Endothelial cell (in vitro differentiated cells): ENCODE data around the gene CYTH3. TPM values are rescaled to one million over a fixed set of nuclear protein-coding genes. Genes with fewer than 3 reads are reported as not detected.
"Not testable (repeated sequence)": the region's sequence is repeated elsewhere in the genome, so short reads cannot be mapped to it uniquely, and the experiment has no call there.

Experiments used
- DNase-seq: peaks from one replicate; pipeline ENCODE4 v3.0.0; 2021; ENCODE audit warnings: low spot score
- H3K27ac Mint-ChIP-seq: one replicate; pipeline ENCODE4 v1.8.0; 2021; ENCODE audit warnings: mixed read lengths, inconsistent platforms; ENCODE audit not compliant: unreplicated experiment
- H3K27me3 Mint-ChIP-seq: one replicate; pipeline ENCODE4 v1.8.0; 2021; ENCODE audit warnings: mild to moderate bottlenecking, moderate library complexity, mixed read lengths, inconsistent platforms; ENCODE audit not compliant: unreplicated experiment
- H3K36me3 Mint-ChIP-seq: one replicate; pipeline ENCODE4 v1.8.0; 2021; ENCODE audit warnings: mild to moderate bottlenecking, low read depth, mixed read lengths, inconsistent platforms; ENCODE audit not compliant: unreplicated experiment
- H3K4me1 Mint-ChIP-seq: one replicate; pipeline ENCODE4 v1.8.0; 2021; ENCODE audit warnings: mild to moderate bottlenecking, mixed read lengths, inconsistent platforms; ENCODE audit not compliant: unreplicated experiment
- H3K4me3 Mint-ChIP-seq: one replicate; pipeline ENCODE4 v1.8.0; 2021; ENCODE audit warnings: mild to moderate bottlenecking, mixed read lengths, inconsistent platforms; ENCODE audit not compliant: unreplicated experiment
- H3K9me3 Mint-ChIP-seq: one replicate; pipeline ENCODE4 v1.8.0; 2021; ENCODE audit warnings: mixed read lengths, inconsistent platforms; ENCODE audit not compliant: unreplicated experiment
- total RNA-seq: library from RNA; stranded (reverse); fragmentation: NEBNext Ultra II Directional; extraction: Animal tissue kit (Norgen Biotek cat#: 25700); gene quantifications from one replicate; pipeline ENCODE4 v1.2.1, GENCODE V29; 2021; ENCODE audit not compliant: unreplicated experiment
- TF ChIP-seq, protein P1 (sequence below): fragments of 200-600 bp; sonication (generic); IDR thresholded peaks from one replicate; pipeline ENCODE4 v1.5.0; 2021; ENCODE audit warnings: antibody characterized with exemption; ENCODE audit not compliant: unreplicated experiment

The CYTH3 gene
- total RNA-seq, 1 donor from 2014 or later = 24.3 TPM

DNA sequence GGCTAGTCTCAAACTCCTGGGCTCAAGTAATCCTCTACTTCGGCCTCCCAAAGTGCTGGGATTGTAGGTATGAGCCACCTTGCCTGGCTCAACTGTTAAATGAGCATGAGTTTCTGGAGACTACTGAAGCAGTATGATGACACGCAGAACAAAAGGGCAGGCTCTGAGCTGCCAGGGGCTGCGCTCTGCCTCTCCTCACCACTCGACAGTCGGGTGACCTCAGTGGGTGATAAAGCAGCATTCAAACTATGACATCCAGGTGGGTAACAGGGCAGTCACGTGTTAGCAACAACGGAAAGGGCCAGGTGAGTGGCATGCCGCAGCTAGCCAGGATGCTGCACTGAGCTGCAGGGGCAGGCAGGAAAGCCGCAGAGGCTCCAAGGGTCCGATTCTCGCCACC lies 71.5 kb downstream of the CYTH3 start:
- Mint-ChIP-seq H3K9me3 (no peaks in the 10 kb centered on the region), H3K27me3 (peaks cover 2% of the 10 kb centered on the region), H3K36me3 (no peaks in the 10 kb centered on the region), H3K4me3 (no peak overlapping the region), H3K4me1 (peaks cover 23% of the 10 kb centered on the region), H3K27ac (no peak overlapping the region)
- no peak for DNase-seq
- TF ChIP-seq, protein P1, sequence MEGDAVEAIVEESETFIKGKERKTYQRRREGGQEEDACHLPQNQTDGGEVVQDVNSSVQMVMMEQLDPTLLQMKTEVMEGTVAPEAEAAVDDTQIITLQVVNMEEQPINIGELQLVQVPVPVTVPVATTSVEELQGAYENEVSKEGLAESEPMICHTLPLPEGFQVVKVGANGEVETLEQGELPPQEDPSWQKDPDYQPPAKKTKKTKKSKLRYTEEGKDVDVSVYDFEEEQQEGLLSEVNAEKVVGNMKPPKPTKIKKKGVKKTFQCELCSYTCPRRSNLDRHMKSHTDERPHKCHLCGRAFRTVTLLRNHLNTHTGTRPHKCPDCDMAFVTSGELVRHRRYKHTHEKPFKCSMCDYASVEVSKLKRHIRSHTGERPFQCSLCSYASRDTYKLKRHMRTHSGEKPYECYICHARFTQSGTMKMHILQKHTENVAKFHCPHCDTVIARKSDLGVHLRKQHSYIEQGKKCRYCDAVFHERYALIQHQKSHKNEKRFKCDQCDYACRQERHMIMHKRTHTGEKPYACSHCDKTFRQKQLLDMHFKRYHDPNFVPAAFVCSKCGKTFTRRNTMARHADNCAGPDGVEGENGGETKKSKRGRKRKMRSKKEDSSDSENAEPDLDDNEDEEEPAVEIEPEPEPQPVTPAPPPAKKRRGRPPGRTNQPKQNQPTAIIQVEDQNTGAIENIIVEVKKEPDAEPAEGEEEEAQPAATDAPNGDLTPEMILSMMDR = no peak

DNA sequence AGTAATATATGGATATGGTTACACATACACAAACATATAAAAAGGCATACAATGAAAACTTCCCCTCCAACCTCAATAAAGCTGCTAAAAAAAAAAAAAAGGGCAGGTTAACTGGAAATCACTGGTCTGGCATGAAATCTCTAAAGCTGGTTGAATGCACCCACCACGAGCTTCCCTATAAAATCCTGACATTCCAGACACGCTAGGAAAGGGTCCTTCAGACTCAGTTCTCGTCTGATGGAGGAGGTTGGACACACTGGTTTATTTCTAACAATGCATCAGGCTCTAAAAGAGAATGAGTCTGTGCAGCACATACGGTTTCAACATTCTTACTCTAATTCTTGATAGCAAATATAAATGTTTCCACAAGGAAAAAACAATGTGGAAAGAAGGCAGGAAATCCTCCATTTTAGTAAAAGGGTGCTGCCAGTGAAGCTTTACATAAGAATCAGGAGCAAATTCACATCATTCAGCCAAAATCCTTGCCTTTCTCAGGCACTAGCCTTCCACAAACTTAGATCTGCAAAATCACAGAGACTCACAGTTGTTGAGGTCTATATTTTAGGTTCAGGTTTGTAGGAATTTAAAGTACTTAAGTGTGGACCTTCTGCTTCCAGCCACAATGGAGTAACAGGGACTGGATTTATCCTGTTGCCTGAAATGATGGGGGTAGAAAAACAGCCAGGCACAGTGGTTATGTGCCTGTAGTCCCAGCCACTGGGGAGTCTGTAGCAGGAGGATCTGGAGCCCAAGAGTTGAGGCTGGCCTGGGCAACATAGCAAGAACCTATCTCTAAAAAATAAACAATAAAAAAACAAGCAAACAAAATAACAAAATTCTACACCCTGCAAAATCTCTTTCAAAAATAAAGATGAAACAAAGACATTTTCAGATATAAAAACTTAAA lies 73.5 kb downstream of the CYTH3 start:
- H3K4me1 Mint-ChIP-seq = peaks cover 23% of the 10 kb centered on the region
- H3K27me3 Mint-ChIP-seq = peaks cover 3% of the 10 kb centered on the region
- no peak overlapping the region for H3K4me3 Mint-ChIP-seq
- no peaks in the 10 kb centered on the region for H3K36me3 Mint-ChIP-seq
- no peaks in the 10 kb centered on the region for H3K9me3 Mint-ChIP-seq
- TF ChIP-seq, protein P1 = no peak
- H3K27ac Mint-ChIP-seq = peak overlapping the region; percentile 70
- no peak for DNase-seq

DNA sequence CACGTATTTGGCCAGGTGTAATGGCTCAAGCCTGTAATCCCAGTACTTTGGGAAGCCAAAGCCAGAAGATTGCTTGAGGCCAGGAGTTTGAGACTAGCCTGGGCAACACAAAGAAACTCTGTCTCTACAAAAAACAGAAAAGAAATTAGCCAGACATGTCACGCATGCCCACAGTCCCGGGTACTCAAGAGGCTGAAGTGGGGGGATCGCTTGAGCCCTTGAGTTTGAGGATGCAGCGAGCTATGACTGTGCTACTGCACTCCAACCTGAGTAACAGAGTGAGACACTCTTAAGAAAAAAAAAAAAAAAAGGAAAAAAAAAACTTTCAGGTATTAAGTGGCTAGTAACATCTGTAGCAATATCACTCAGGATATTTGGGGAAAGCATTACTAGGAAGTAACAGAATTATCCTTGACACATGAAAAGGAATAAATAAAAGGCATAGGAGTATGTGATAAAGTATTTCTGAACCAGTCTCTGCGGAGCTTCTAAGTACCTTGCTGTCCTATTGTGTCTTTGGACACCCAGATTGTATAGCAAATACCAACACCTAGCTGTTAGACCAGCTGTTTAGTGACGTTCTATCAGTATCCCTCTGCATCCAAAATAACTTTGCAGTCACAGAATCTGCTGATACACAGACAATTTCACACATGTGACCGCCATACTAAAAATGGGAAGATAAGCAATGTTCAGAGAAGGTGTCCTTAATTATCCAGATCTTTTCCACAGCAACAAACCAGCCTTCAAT lies 74.4 kb downstream of the CYTH3 start:
- TF ChIP-seq, protein P1 = no peak
- Mint-ChIP-seq H3K27me3 (peaks cover 4% of the 10 kb centered on the region), H3K36me3 (no peaks in the 10 kb centered on the region), H3K9me3 (no peaks in the 10 kb centered on the region), H3K4me1 (peaks cover 23% of the 10 kb centered on the region), H3K4me3 (no peak overlapping the region), H3K27ac (no peak overlapping the region)
- DNase-seq = no peak

DNA sequence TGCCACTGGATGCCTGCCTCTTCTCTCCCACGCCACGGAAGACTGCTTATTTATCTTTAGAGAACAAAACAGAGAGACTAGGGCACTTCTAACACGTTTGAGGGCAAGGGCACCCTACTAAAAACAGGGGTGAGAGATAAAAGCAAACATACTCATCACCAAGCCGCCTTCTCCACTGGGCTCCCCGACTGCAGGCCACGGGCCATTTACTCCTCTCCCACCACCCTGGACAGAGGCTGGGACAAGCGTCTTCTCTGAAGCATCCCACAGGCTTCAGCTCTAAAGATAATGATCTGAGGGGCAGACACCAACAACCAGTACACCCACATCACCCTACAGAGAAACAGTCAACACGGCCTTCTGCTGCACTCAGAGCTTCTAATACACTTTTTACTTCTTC lies 78.7 kb downstream of the CYTH3 start:
- Mint-ChIP-seq H3K36me3 (peaks cover 4% of the 10 kb centered on the region), H3K4me3 (no peak overlapping the region), H3K4me1 (peaks cover 7% of the 10 kb centered on the region), H3K27ac (no peak overlapping the region), H3K27me3 (peaks cover 4% of the 10 kb centered on the region), H3K9me3 (no peaks in the 10 kb centered on the region)
- no peak for DNase-seq
- TF ChIP-seq, protein P1 = no peak

DNA sequence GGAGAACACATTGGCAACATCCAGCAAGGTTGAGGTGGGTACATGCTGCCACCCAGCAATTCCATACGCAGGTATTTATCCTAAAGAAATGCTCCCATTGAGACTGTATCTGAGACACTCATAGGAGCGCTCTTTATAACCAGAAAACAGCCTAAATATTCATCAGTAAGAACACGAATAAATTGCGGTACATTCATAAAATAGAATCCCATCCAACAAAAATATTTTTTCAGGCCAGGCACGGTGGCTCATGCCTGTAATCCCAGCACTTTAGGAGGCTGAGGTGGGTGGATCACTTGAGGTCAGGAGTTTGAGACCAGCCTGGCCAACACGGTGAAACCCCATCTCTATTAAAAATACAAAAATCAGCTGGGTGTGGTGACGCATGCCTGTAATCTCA lies 81.9 kb downstream of the CYTH3 start:
- not testable (repeated sequence) for H3K9me3 Mint-ChIP-seq, DNase-seq, H3K4me3 Mint-ChIP-seq, H3K27me3 Mint-ChIP-seq, H3K4me1 Mint-ChIP-seq, H3K27ac Mint-ChIP-seq
- H3K36me3 Mint-ChIP-seq = peaks cover 11% of the 10 kb centered on the region
